ENCODE results near the gene IRGQ.

GRCh38 chr19:43626838-43627237 is 30.9 kb upstream of the IRGQ start:
- TF ChIP-seq POLR2AphosphoS5 (IDR thresholded peaks at IDR 0.05; ENCODE audit: low read depth, low read length) (no peak), POLR2A (IDR thresholded peaks at IDR 0.05; ENCODE audit: low read depth, low read length) (no peak)

Measured in GM12891 (cell line).